Measurements from ENCODE around the gene CD200R1. TPM values are rescaled to one million over a fixed set of nuclear protein-coding genes. Genes with fewer than 3 reads are reported as not detected.

Gene CD200R1
- total and polyA plus RNA-seq, 9 of the 15 experiments (the other 6 are each of a cell fraction or from before 2014, with no cell fraction given): 0.04 to 0.23 (median 0.09) TPM; not detected in 5

GRCh38 chr3:112894258-112894657 lies 80.6 kb downstream of the CD200R1 start (continued):
- TF ChIP-seq TAF15 (IDR thresholded peaks at IDR 0.05; ENCODE audit: low read depth, low read length) (no peak), TBL1XR1 (IDR thresholded peaks at IDR 0.05; ENCODE audit: low read length in 2 of 2) (no peak), DLX4 (CRISPR knock-in tag; IDR thresholded peaks at IDR 0.05) (no peak), POLR2AphosphoS2 (IDR thresholded peaks at IDR 0.05; ENCODE audit: low read length) (no peak), CEBPG (CRISPR knock-in tag; IDR thresholded peaks at IDR 0.05) (no peak), CEBPG (tag; conservative IDR thresholded peaks at IDR 0.05 in 1 of 2, IDR thresholded peaks at IDR 0.05 in 1 of 2) (no peak), ASH1L (IDR thresholded peaks at IDR 0.05; ENCODE audit: borderline replicate concordance, low read depth, partially characterized antibody) (no peak), ZNF121 (CRISPR knock-in tag; conservative IDR thresholded peaks at IDR 0.05) (no peak), NUFIP1 (IDR thresholded peaks at IDR 0.05; ENCODE audit: partially characterized antibody) (no peak), ZNF507 (tag; conservative IDR thresholded peaks at IDR 0.05) (no peak), PHF8 (IDR thresholded peaks at IDR 0.05; ENCODE audit: borderline replicate concordance, low read length) (no peak), RBM14 (IDR thresholded peaks at IDR 0.05; ENCODE audit: borderline replicate concordance, insufficient read depth, low read depth, low read length) (no peak), POLR3A (IDR thresholded peaks at IDR 0.05; ENCODE audit: borderline replicate concordance, extremely low read depth, insufficient read depth, insufficient read length) (no peak), SNAPC5 (CRISPR knock-in tag; IDR thresholded peaks at IDR 0.05) (no peak), ZBTB26 (CRISPR knock-in tag; IDR thresholded peaks at IDR 0.05) (no peak), ZNF511 (CRISPR knock-in tag; IDR thresholded peaks at IDR 0.05) (no peak), ZBTB2 (IDR thresholded peaks at IDR 0.05) (no peak), BDP1 (IDR thresholded peaks at IDR 0.05; ENCODE audit: insufficient read depth, insufficient read length) (no peak), MTF1 (CRISPR knock-in tag; IDR thresholded peaks at IDR 0.05; ENCODE audit: borderline replicate concordance) (no peak), NFE2L1 (tag; IDR thresholded peaks at IDR 0.05; ENCODE audit: borderline replicate concordance, low read depth) (peak; percentile 93), ZNF134 (CRISPR knock-in tag; conservative IDR thresholded peaks at IDR 0.05) (no peak), PRMT5 (CRISPR knock-in tag; IDR thresholded peaks at IDR 0.05) (no peak), PCBP2 (IDR thresholded peaks at IDR 0.05; ENCODE audit: low read depth, low read length, poor library complexity, severe bottlenecking) (no peak), RBM34 (IDR thresholded peaks at IDR 0.05; ENCODE audit: borderline replicate concordance, insufficient read depth, low read length) (no peak), ZNF586 (CRISPR knock-in tag; conservative IDR thresholded peaks at IDR 0.05) (no peak), EP400 (IDR thresholded peaks at IDR 0.05) (peak; percentile 17; the same call in 1 of the 2 replicates)

All from K562 (cell line).